Keratinocyte (primary cell): ENCODE results near the gene PSG1. TPM values are rescaled to one million over a fixed set of nuclear protein-coding genes. Genes with fewer than 3 reads are reported as not detected.
A peak's percentile ranks its signal among the peaks of the same experiment; 100 is the strongest.
"Not testable (repeated sequence)": the region's sequence is repeated elsewhere in the genome, so short reads cannot be mapped to it uniquely, and the experiment has no call there.

Source experiments
- DNase-seq: peaks from one replicate; pipeline ENCODE4 v3.0.0-alpha.2; 2011; ENCODE audit warnings: low read depth, missing footprints, low spot score
- FAIRE-seq: peaks from 2 replicates; lab custom pipeline; 2011; peaks lifted over from hg19 to GRCh38; lab: Jason Lieb, UNC
- H2AFZ ChIP-seq: 2 replicates; pipeline ENCODE4 v1.6.0; 2012; ENCODE audit warnings: low read length, control low read depth, inconsistent platforms; ENCODE audit not compliant: control insufficient read depth
- H3K27ac ChIP-seq: 2 replicates; pipeline ENCODE4 v1.5.1; 2011; ENCODE audit warnings: low read length; ENCODE audit not compliant: control insufficient read depth, insufficient read depth
- H3K27me3 ChIP-seq: 3 replicates; pipeline ENCODE4 v1.6.0; 2011; ENCODE audit warnings: low read length; ENCODE audit not compliant: control insufficient read depth, insufficient read depth; ENCODE audit errors: extremely low read depth
- H3K36me3 ChIP-seq, 2 experiments: 2 replicates in 1 of 2; 3 replicates in 1 of 2; pipeline ENCODE4 v1.5.1; 2011; ENCODE audit warnings: low read length in 2 of 2, mild to moderate bottlenecking in 1 of 2; ENCODE audit not compliant: control insufficient read depth in 2 of 2, insufficient read depth in 2 of 2; ENCODE audit errors: extremely low read depth in 1 of 2
- H3K4me1 ChIP-seq: 3 replicates; pipeline ENCODE4 v1.5.1; 2011; ENCODE audit warnings: low read length; ENCODE audit not compliant: control insufficient read depth, insufficient read depth; ENCODE audit errors: extremely low read depth
- H3K4me2 ChIP-seq: 3 replicates; pipeline ENCODE4 v1.6.0; 2011; ENCODE audit warnings: low read depth, low read length; ENCODE audit not compliant: control insufficient read depth, insufficient read depth; ENCODE audit errors: extremely low read depth
- H3K4me3 ChIP-seq, 3 experiments: fragments of 200-600 bp in 1 of 3; sonication (generic) in 1 of 3; 2 replicates in 2 of 3; 3 replicates in 1 of 3; pipeline ENCODE4 v1.5.1; 2011 to 2016; ENCODE audit warnings: low read length in 3 of 3, mild to moderate bottlenecking in 3 of 3, control low read depth in 2 of 3, inconsistent platforms in 1 of 3, low read depth in 1 of 3, mixed read lengths in 1 of 3, mixed run types in 1 of 3, moderate library complexity in 1 of 3; ENCODE audit not compliant: control insufficient read depth in 2 of 3, insufficient read depth in 2 of 3; ENCODE audit errors: extremely low read depth in 1 of 3
- H3K79me2 ChIP-seq: 2 replicates; pipeline ENCODE4 v1.6.0; 2012; ENCODE audit warnings: low read length; ENCODE audit not compliant: control insufficient read depth, insufficient read depth
- H3K9ac ChIP-seq: 3 replicates; pipeline ENCODE4 v1.6.0; 2011; ENCODE audit warnings: low read length; ENCODE audit not compliant: control insufficient read depth, insufficient read depth; ENCODE audit errors: extremely low read depth
- H3K9me1 ChIP-seq: 3 replicates; pipeline ENCODE4 v1.6.0; 2011; ENCODE audit warnings: low read length; ENCODE audit not compliant: control insufficient read depth, insufficient read depth; ENCODE audit errors: extremely low read depth
- H3K9me3 ChIP-seq: 2 replicates; pipeline ENCODE4 v1.5.1; 2012; ENCODE audit warnings: low read depth, low read length; ENCODE audit not compliant: control insufficient read depth
- H4K20me1 ChIP-seq: 3 replicates; pipeline ENCODE4 v1.6.0; 2011; ENCODE audit warnings: low read length; ENCODE audit not compliant: control insufficient read depth, insufficient read depth; ENCODE audit errors: extremely low read depth
- EZH2 ChIP-seq: IDR thresholded peaks from one replicate; pipeline ENCODE4 v1.6.1; 2012; ENCODE audit warnings: inconsistent platforms, mild to moderate bottlenecking, low read length, moderate library complexity
- dilution Hi-C: fragments of 300-500 bp; cut with MboI; formaldehyde crosslinking; loops from one replicate; pipeline ENCODE4 v1.7.0; 2020; ENCODE audit warnings: low sequenced_read_pairs; ENCODE audit not compliant: extremely low pct_ligation_motif_present
- polyA plus RNA-seq, 5 experiments: library from polyadenylated mRNA; depleted of rRNA in 3 of 5; stranded (reverse) in 3 of 5; stranded (forward) in 1 of 5; unstranded in 1 of 5; fragments of >200 nt; gene quantifications; 1 replicate in 1 of 5; 2 replicates in 3 of 5; 3 replicates in 1 of 5; pipeline versions ENCODE4 v1.2.1 to v1.2.3, GENCODE V29; 2011 to 2012; ENCODE audit warnings: missing spikeins in 2 of 5, low read depth in 1 of 5, low replicate concordance in 1 of 5
- TF ChIP-seq, protein P1 (sequence below), 3 experiments: IDR thresholded peaks in 1 of 3; conservative IDR thresholded peaks in 1 of 3; optimal IDR thresholded peaks in 1 of 3; 2 replicates in 2 of 3; 3 replicates in 1 of 3; pipeline versions ENCODE3 to v1.5.1; 2011; ENCODE audit warnings: low read length in 3 of 3, mild to moderate bottlenecking in 3 of 3, moderate library complexity in 2 of 3, control low read depth in 1 of 3, inconsistent platforms in 1 of 3; ENCODE audit not compliant: insufficient read depth in 2 of 3; ENCODE audit errors: extremely low read depth in 1 of 3

PSG1 gene
- polyA plus RNA-seq, 1 donor (not counting 4 experiments of a cell fraction or from before 2014, with no cell fraction given): 0.24 TPM

DNA sequence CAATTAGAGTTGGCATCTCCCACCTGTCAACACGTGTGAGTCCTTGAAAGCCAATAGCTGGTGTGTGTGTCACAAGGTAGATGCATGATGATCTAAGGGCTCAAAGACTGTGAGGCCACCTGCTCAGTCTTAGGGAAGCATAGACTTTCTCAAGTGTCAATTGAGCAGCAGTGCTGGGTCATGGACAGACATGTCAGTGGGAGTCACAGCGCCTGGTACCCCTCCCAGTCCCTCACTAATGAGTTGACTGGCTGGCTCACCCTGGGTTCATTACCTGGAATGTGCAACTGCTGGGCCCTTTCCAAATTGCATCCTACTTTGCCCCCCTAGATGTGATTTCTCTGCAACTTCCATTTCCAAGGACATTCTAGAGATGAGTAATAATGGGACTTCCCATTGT is 47.3 kb upstream of the PSG1 start:
- H2AFZ ChIP-seq: no peak overlapping the region
- dilution Hi-C loops: no loop called here
- no peak overlapping the region for H3K4me2 ChIP-seq
- no peak for FAIRE-seq
- no peaks in the 10 kb centered on the region for H3K36me3 ChIP-seq
- H3K4me1 ChIP-seq: no peaks in the 10 kb centered on the region
- H3K9me1 ChIP-seq: no peaks in the 10 kb centered on the region
- TF ChIP-seq, protein P1, sequence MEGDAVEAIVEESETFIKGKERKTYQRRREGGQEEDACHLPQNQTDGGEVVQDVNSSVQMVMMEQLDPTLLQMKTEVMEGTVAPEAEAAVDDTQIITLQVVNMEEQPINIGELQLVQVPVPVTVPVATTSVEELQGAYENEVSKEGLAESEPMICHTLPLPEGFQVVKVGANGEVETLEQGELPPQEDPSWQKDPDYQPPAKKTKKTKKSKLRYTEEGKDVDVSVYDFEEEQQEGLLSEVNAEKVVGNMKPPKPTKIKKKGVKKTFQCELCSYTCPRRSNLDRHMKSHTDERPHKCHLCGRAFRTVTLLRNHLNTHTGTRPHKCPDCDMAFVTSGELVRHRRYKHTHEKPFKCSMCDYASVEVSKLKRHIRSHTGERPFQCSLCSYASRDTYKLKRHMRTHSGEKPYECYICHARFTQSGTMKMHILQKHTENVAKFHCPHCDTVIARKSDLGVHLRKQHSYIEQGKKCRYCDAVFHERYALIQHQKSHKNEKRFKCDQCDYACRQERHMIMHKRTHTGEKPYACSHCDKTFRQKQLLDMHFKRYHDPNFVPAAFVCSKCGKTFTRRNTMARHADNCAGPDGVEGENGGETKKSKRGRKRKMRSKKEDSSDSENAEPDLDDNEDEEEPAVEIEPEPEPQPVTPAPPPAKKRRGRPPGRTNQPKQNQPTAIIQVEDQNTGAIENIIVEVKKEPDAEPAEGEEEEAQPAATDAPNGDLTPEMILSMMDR (optimal IDR thresholded peaks at IDR 0.05 in 1 of 3, IDR thresholded peaks at IDR 0.05 in 1 of 3, conservative IDR thresholded peaks at IDR 0.05 in 1 of 3; ENCODE audit: extremely low read depth in 1 of 3, insufficient read depth in 2 of 3, low read length in 3 of 3): no peak
- no peak for TF ChIP-seq EZH2
- no peaks in the 10 kb centered on the region for H3K79me2 ChIP-seq
- no peak overlapping the region for H3K27ac ChIP-seq
- H3K9ac ChIP-seq: no peak overlapping the region
- no peaks in the 10 kb centered on the region for H4K20me1 ChIP-seq
- no peaks in the 10 kb centered on the region for H3K9me3 ChIP-seq
- no peak for DNase-seq
- no peak overlapping the region for H3K4me3 ChIP-seq
- no peaks in the 10 kb centered on the region for H3K27me3 ChIP-seq

DNA sequence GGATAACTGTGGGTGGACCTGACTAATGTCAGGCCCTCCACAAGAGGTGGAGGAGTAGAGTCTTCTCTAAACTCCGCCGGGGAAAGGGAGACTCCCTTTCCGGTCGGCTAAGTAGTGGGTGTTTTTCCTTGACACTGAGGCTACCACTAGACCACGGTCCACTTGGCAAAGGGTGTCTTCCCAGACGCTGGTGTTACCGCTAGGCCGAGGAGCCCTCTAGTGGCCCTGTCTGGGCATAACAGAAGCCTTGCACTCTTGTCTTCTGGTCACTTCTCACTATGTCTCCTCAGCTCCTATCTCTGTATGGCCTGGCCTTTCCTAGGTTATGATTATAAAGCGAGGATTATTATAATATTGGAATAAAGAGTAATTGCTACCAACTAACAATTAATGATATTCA is 43.6 kb upstream of the PSG1 start:
- FAIRE-seq, H2AFZ ChIP-seq, DNase-seq, H3K79me2 ChIP-seq, H4K20me1 ChIP-seq, H3K9me3 ChIP-seq, H3K27ac ChIP-seq, dilution Hi-C loops, H3K27me3 ChIP-seq, H3K9ac ChIP-seq, H3K4me2 ChIP-seq, H3K9me1 ChIP-seq, H3K36me3 ChIP-seq, H3K4me3 ChIP-seq, H3K4me1 ChIP-seq: not testable (repeated sequence)
- TF ChIP-seq, protein P1 (optimal IDR thresholded peaks at IDR 0.05 in 1 of 3, IDR thresholded peaks at IDR 0.05 in 1 of 3, conservative IDR thresholded peaks at IDR 0.05 in 1 of 3; ENCODE audit: extremely low read depth in 1 of 3, insufficient read depth in 2 of 3, low read length in 3 of 3): peak; percentile 59 to 87 (median 65)

DNA sequence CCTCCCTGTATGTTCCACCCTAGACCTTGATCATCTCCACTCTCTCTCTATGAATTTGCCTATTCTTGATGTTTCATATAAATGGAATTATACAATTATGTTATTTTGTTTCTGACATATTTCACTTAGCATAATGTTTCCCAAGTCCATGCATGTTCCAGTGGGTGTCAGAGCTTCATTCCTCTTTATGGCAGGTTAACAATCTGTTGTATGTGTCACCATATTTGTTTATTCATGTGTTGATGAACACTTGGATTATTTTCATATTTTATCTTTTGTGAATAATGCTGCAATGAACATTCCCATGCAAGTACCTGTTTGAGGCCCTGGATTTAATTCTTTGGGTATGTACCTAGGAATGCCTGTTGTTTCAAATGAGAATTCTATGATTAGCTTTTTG is 41.5 kb upstream of the PSG1 start:
- FAIRE-seq, H3K4me3 ChIP-seq, H3K79me2 ChIP-seq, H4K20me1 ChIP-seq, dilution Hi-C loops, H3K4me1 ChIP-seq, H3K27me3 ChIP-seq, H2AFZ ChIP-seq, H3K9me3 ChIP-seq, H3K36me3 ChIP-seq, H3K27ac ChIP-seq, DNase-seq, H3K4me2 ChIP-seq, H3K9ac ChIP-seq, H3K9me1 ChIP-seq: not testable (repeated sequence)
